ENCODE data around the gene SELPLG.

- TF ChIP-seq CTCF (IDR thresholded peaks at IDR 0.05) (no peak), POLR2A (IDR thresholded peaks at IDR 0.05) (no peak)
These were observed 56.9 kb downstream of the SELPLG start for GRCh38 chr12:108576660-108577234.
